Measurements from ENCODE around the gene PCBD2.
"Not testable (repeated sequence)": the region's sequence is repeated elsewhere in the genome, so short reads cannot be mapped to it uniquely, and the experiment has no call there.

PCBD2 gene

DNA sequence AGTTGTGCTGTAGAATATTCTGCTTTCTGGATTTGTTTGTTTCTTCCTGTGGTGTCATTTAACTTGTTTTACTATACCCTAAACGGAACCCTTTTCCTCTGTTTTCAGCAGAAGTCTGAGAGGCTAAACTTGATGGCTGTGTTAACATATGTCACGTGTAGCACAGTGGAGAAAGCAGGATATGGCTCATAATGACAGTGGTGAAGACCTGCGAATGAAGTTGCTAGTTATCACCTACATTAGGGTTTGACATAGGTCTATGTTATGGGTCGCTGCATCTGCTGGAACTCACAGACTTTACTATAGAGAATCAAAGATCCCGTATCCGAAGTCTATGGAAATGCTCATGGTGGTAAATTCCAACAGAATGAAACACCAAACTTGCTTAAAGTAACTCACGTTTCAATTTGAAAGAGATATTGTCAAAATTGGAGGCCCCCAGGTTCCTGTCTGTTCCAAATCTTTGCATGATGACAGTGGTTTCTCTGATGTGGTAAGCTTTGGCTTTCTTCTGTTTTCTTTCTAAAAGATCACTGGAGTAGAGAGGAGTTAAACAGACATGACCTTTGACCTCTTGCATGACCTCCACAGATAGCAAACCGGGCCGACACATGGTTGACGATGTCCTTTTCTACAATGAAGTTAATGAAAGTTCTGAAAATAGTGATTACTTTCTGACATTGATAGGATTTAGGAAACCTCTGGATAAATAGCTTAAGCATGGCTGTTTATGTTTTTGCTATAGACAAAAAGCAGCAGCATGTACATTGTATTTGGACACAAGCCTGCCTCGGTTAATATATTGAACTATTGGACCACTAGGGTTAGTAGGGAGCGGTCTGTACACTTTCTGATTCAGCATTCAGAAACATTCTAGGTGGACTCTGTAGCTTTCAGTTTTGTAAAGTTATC, 59.7 kb downstream of the PCBD2 start:
- no peak for DNase-seq

DNA sequence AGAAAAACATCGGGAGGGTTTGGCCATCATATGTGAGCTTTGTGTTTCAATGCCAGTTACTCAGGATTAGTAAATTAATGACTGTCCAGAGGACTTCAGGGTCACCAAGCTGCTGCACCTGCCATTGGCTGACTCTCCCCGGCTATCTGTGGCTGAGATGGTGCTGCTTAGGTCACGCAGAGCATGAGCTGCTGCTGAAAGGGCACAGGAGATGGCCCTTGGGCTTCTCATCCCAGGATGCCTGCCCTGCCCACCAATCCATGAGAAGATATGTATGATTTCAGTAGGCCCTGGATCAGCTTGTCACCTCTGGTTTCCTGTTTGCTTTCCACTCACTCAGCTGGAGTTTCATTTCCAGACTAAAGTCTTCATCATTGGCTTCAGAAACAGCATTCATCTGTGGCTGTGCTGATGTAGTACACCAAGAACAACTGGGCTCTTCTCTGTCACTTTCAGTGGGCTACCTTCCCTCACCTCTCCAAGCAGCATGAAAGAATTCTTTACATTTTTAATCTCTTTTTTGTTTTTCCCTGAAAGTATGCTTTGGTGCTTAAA, 60.4 kb downstream of the PCBD2 start:
- DNase-seq, result no peak

DNA sequence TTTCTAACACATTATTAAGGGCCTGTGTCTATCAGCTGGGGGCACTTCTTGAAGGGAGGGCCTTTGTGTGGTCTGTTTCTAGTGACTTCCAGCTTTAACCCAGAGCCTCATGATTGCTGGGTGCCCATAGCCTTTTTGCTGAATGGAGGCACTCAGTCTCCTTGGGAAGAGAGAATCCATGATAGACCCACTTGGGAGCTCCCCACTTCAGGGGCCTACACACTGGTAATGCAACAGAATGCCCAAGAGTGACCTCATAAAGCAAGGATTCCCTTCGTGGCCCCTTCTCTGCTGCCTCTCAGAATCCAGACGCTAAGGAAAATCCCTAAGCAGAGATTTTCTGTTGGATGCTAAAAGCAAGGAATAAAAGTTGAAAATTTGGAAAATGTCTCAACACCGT, 62.7 kb downstream of the PCBD2 start, which contains the start of gene CATSPER3:
CATSPER3 (plus strand) TSS at position 301 of the 400 bp plus-strand sequence; CDS start at position 386, 85 bp downstream.
- no peak for DNase-seq

DNA sequence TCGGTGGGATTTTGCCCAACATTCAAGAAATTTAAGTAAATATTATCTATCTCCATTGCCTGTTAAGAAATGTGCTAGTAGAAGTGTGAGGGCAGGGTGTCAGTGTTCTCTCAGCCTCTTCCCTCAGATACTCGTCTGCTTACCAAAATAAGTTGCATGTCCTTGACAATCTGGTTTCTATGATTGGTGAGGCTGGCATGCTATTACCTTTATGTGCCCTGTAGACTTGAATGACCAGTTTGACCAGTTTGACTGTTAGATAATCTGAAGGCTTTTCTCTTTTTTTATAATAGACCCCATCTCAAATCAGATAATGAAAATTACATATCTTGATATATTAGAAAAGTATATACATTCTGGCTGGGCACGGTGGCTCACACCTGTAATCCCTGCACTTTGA, 63.1 kb downstream of the PCBD2 start:
- no peak for DNase-seq

DNA sequence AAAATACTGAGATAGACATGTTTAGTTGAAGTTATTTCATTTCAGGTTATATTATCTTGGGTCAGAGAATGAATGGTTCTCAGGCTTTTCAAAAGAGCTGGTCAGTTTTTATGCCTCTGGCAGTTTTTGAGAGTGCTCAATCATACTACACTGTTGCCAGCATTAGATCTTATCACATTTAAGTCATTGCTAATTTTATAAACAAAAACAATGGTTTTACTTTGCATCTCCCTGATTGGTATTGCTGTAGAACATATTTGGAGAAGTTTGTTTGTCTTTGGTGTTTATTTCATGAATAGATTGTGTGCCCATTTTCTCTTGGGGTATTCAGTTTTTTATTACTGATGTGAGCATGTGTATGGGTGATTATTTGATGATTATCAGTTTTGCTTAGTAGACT, 64.2 kb downstream of the PCBD2 start:
- no peak for DNase-seq

DNA sequence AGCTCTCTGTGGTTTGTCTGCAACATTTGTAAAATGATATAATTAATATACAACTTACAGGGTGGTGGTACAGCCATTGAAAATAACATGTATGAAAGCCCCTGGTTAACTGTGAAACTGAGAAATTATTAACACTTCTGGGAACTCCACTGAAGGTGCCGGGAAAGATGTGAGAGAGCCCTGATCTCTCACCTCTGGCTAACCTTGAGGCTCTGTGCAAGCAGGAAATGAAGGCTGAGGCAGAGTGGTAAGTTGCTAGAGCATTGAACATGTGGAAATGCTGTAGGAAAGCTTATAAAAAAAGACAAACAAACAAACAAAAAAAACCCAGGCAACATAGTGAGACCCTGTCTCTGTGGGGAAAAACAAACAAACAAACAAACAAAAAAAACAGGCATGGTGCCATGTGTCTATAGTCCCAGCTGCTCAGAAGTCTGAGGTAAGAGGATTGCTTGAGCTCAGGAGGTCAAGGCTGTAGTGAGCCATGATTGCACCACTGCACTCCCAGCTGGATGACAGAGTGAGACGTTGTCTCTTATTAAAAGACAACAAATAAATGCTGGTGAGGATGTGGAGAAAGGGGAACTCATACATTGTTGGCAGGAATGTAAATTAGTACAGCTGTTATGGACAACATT, 70.3 kb downstream of the PCBD2 start:
- no peak for DNase-seq

DNA sequence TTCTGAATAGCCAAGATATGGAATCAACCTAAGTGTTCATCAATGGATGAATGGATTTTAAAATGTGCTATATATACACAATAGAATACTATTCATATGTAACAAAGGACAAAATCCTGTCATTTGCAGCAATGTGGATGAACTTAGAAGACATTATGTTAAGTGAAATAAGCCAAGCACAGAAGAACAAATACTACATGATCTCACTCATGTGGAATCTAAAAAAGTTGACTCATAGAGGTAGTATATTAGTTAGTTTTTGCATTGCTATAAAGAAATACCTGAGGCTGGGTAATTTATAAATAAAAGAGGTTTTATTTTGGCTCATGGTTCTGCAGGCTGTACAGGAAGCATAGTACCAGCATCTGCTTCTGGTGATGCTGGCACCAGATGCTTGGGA, 70.9 kb downstream of the PCBD2 start:
- DNase-seq, result no peak

DNA sequence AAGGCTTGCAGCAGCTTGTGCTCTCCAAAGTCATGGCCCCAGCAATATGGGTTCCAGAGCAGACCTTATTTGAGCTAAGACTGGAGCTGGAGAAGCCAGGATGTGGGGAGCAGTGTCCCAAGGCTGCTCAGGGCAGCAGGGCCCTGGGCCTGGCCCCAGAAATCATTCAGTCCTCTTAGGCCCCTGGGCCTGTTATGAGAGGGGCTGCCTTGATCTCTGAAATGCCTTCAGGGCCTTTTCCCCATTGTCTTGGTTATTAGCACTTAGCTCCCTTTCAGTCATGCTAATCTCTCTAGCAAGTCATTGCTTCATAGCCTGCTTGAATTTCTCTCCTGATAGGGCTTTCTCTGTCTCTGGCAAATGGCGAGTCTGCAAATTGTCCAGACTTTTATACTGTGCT, 71.9 kb downstream of the PCBD2 start:
- DNase-seq, result no peak

DNA sequence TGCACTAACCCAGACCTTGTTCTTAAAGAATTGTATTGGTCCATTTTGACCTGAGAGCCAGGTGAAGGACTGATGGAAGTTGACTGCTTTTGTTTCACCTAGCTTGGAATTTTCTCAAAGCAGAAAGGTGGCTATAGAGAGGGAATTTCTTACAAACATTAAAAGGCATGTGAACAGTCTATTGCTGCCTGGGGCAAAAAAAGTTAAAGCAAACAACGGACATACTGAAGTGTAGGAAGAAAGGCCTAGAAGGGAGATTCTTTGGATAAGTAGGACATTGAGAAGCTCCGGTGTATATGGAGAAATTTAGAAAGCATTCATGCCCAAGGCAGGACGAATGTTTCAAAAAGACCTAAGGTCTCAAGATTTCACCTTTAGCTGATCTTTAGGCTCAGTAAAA, 74.5 kb downstream of the PCBD2 start:
- DNase-seq, result no peak

DNA sequence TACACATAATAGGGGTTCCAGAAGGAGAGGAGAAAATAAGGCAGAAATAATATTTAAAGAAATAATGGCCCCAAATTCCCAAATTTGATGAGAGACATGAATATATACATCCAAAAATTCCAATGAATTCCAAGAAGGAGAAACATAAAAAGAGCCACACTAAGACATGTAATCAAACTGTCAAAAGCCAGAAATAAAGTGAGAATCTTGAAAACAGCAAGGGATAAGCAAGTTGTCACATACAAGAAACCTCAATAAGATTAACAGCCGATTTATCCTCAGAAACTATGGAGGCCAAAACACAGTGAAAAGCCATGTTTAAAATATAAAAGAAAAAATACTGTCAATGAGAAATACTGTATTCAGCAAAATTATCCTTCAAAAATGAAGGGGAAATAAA, 77.3 kb downstream of the PCBD2 start:
- no peak for DNase-seq

DNA sequence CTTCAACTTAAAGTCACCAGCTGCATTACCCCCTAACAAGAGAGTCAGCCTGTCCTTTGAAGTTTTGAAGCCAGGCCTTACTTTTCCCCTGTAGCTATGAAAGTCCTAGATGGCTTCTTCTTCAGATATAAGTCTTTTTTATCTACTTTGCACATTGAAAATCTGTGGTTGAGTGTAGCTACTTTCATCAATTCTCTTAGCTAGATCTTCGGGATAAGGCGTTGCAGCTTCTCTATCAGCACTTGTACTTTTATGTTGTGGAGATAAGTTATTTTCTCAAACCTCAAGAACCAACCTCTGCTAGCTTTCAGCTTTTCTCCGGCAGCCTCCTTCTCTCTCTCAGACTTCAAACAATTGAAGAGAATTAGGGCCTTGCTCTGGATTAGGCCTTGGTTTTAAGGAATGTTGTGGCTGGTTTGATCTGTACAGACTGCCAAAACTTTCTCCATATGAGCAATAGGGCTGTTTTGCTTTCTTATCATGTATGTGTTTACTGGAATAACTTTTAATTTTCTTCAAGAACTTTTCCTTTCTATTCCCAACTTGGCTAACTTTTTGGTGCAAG, 84.4 kb downstream of the PCBD2 start:
- DNase-seq, result no peak

DNA sequence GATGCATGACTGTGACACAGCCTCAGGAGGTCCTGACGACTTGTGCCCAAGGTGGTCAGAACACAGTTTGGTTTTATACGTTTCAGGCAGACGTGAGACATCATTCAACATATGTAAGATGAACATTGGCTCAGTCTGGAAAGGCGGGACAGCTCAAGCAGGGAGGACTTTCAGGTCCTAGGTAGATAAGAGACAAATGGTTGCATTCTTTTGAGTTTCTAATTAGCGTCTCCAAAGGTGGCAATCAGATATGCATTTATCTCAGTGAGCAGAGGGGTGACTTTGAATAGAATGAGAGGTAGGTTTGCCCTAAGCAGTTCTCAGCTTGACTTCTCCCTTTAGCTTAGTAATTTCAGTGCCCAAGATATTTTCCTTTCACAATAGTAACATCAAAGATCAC, 85.3 kb downstream of the PCBD2 start:
- DNase-seq, result not testable (repeated sequence)

DNA sequence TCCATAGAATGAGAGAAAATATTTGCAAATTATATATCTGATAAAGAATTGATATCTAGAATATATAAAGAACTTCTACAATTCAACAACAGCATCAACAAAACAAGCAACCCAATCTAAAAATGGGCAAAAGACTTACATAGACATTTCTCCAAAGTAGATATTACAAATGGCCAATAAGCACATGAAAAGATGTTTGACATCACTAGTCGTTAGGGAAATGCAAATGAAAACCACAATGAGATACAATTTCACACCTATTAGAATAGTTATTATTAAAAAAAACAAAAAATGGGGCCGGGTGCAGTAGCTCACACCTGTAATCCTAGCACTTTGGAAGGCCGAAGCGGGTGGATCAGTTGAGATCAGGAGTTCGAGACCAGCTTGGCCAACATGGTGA, 87.2 kb downstream of the PCBD2 start:
- DNase-seq, result no peak

DNA sequence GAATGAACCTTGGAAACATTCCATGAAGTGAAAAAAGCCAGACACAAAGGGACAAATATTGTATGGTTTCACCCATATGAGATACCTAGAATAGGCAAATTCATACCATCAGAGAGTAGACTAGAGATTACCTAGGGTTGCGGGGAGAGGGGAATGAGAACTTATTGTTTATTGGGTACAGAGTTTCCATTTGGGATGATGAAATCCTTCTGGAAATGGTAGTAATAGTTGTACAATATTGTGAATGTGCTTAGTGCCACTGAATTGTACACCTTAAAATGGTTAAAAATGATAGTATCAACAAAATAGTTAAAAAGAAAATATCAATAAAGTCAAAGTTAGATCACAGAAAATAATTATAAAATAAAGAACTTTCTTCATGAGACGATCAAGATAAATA, 88.2 kb downstream of the PCBD2 start:
- no peak for DNase-seq

DNA sequence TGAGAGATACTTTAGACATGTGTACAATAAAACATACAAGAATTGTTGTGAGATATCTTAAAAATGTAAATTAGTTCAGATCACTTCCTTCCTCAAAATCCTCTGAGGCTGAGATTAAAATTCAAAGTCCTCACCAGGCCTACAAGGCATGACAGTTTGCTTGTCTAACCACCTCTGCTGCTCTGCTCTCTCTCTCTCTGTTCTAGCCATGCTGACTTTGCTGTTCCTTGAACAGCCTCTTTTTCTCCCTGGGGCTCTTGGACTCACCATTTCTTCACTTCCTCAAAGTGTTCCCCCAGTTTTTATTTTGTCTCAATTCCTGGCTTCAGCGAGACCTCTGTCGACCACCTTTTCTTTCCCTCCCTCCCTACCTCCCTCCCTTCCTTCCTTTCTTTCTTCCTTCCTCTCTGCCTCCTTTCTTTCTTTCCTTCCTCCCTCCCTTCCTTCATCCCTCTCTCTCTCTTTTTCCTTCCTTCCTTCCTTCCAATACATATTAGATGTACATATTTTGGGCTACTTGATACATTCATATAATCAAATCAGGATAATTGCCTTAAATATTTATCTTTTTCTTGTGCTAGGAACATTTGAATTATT, 89.7 kb downstream of the PCBD2 start:
- peak; percentile 8 to 19 for DNase-seq

DNA sequence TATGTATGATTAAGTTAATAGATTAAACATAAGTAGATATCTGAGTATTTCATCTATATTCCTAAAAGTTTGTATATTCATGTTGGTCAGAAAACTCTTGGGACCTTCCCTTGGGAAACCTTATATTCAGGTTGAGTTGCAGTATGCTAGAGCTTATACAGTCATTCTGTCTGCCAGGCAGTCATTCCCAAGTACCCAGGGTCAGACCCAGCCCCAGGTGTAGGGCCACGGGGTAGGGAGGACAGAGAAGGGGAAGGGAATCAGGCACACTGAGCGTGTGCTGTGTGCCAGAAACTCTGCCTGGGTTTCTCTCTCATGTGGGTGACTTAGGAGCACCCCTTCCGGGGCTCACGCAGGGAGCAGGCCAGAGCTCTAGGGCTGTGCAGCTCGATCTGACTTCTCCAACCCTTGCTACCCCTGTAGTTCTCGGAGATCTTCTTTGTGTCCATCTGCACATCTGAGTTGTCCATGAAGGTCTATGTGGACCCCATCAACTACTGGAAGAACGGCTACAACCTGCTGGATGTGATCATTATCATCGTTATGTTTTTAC, 91.0 kb downstream of the PCBD2 start:
- DNase-seq, result no peak

DNA sequence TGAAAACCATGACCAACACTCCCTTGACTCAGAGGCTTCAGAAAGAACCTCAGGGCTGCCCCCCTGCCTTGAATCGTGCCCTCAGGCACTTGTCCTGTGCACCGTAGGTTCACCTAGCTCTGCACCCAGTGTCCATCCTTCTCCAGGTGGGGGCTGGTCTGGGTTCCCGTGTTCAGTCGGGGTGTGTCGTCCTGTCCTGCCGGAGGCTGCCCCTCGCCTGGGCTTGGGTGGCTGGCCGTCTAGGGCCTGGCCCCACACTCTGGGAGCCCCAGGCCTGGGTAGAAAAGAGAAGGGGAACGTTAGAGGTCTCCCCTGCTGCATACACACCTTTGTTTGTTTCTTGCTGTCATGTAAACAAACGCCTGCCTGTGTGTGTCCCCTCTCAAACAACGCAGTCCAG, 92.1 kb downstream of the PCBD2 start:
- no peak for DNase-seq

DNA sequence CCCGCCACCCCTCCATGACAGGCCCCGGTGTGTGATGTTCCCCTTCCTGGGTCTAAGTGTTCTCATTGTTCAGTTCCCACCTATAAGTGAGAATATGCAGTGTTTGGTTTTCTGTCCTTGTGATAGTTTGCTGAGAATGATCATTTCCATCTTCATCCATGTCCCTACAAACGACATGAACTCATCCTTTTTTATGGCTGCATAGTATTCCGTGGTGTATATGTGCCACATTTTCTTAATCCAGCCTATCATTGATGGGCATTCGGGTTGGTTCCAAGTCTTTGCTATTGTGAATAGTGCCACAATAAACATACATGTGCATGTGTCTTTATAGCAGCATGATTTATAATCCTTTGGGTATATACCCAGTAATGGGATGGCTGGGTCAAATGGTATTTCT, 93.1 kb downstream of the PCBD2 start:
- DNase-seq, result not testable (repeated sequence)

DNA sequence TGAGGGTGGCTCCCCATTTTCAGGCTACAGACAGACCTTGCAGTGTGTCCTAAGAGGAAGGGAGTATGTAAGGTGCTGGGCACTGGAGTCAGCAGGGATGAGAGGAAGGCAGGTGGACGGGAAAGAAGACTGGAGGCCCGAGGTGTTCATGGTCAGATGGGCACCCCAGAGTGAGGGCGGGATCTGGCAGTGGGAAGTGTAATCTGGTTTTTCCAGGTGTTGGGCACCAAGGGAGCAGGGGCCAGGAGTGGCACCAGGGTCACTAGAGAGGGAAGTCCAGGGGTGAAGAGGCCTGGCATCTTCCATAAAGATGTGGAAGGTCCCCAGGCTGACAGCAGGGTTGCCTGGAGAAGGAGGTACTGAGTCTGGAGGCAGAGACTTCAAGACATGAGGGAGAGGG, 99.4 kb downstream of the PCBD2 start:
- DNase-seq, result no peak

DNA sequence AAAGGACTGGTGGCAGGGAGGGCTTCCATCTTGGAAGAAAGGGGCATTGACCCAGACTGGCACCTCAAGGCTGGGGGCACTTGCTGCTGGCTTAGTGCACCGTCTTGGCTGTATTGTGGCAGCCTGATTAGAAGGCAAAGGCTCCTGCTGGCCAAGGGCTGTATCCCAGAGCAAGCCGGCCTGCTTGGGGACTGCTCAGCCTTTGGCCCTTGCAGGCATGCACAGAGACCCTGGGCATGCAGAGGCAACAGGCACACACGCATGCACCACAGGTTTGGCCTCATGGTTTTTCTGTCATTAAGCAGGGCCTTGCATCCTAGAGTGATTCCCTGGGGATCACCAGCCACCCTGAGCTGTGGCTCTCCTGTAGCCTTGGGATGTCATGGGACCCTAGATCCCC, 100.1 kb downstream of the PCBD2 start:
- no peak for DNase-seq

DNA sequence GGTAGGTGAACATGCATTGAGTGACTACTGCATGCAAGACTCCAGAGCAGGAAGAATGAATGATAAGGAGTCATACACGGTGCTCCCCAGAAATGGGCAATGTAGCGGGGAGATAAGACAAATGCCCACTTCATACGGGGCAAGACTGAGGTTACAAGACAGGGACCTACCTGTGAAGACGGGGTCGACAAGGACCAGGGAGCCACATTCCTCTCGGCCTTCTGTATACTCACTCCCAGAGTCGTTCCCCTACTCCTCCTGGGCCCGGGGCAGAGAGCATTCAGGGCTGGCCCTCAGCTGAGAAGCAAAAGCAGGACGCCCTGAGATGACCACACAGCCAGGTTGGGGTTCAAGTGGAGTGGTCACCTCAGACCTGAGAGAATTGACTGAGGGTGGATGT, 102.4 kb downstream of the PCBD2 start:
- no peak for DNase-seq

DNA sequence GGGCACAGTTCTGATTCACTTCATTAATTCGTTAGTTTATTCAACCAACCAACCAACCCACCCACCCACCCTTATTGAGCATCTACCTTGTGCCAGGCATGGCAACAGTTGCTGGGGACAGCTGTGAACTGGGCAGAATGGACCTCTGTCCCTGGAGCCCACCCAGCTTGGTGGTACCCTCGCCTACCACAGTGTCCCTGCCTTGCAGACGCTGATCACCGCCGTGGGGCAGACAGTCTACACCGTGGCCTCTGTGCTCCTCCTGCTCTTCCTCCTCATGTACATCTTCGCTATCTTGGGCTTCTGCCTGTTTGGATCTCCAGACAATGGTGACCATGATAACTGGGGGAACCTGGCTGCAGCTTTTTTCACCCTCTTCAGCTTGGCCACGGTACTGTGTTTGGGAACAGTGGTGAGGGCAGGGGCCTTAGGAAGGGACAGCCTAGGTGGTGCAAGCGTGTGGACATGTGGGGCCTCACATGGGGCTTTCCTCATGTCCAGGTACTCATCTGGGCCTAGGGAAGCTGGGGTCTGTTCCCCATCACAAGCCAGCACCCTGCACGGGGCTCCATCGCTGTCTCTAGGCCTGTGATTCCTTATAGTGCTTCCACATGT, 102.9 kb downstream of the PCBD2 start:
- no peak for DNase-seq

Data from inflammatory macrophage (primary cell).